ENCODE results near the gene CLDN5.

CLDN5 gene

GRCh38 chr22:19505735-19506126, 18.5 kb downstream of the CLDN5 start:
- no peak for DNase-seq (ENCODE audit: extremely low read depth, insufficient read length)
- H3K27me3 ChIP-seq (replicated peaks; ENCODE audit: control insufficient read depth, insufficient read depth, low read length) = no peaks in the 10 kb centered on the region
- no peak for TF ChIP-seq CTCF (IDR thresholded peaks at IDR 0.05; ENCODE audit: insufficient read depth, low read length, poor library complexity, severe bottlenecking)
- peaks cover 6% of the 10 kb centered on the region for H3K36me3 ChIP-seq (ENCODE audit: control insufficient read depth, insufficient read depth, low read length)
- H3K4me3 ChIP-seq (replicated peaks; ENCODE audit: low read depth, low read length) = no peak overlapping the region

GRCh38 chr22:19504900-19505734, 19.1 kb downstream of the CLDN5 start:
- H3K4me3 ChIP-seq (replicated peaks; ENCODE audit: low read depth, low read length) = no peak overlapping the region
- peaks cover 6% of the 10 kb centered on the region for H3K36me3 ChIP-seq (ENCODE audit: control insufficient read depth, insufficient read depth, low read length)
- no peaks in the 10 kb centered on the region for H3K27me3 ChIP-seq (replicated peaks; ENCODE audit: control insufficient read depth, insufficient read depth, low read length)
- DNase-seq (ENCODE audit: extremely low read depth, insufficient read length) = no peak
- no peak for TF ChIP-seq CTCF (IDR thresholded peaks at IDR 0.05; ENCODE audit: insufficient read depth, low read length, poor library complexity, severe bottlenecking)

GRCh38 chr22:19503869-19504268, 20.3 kb downstream of the CLDN5 start:
- H3K36me3 ChIP-seq (ENCODE audit: control insufficient read depth, insufficient read depth, low read length) = peaks cover 10% of the 10 kb centered on the region
- no peak for DNase-seq (ENCODE audit: extremely low read depth, insufficient read length)

GRCh38 chr22:19503367-19503766, 20.8 kb downstream of the CLDN5 start:
- no peak for TF ChIP-seq CTCF (IDR thresholded peaks at IDR 0.05; ENCODE audit: insufficient read depth, low read length, poor library complexity, severe bottlenecking)
- no peak for DNase-seq (ENCODE audit: extremely low read depth, insufficient read length)
- H3K36me3 ChIP-seq (ENCODE audit: control insufficient read depth, insufficient read depth, low read length) = peaks cover 11% of the 10 kb centered on the region
- H3K27me3 ChIP-seq (replicated peaks; ENCODE audit: control insufficient read depth, insufficient read depth, low read length) = no peaks in the 10 kb centered on the region
- H3K4me3 ChIP-seq (replicated peaks; ENCODE audit: low read depth, low read length) = no peak overlapping the region

More at GRCh38 chr22:19503869-19504268, 20.3 kb downstream of the CLDN5 start:
- no peaks in the 10 kb centered on the region for H3K27me3 ChIP-seq (replicated peaks; ENCODE audit: control insufficient read depth, insufficient read depth, low read length)
- no peak overlapping the region for H3K4me3 ChIP-seq (replicated peaks; ENCODE audit: low read depth, low read length)
- TF ChIP-seq CTCF (IDR thresholded peaks at IDR 0.05; ENCODE audit: insufficient read depth, low read length, poor library complexity, severe bottlenecking) = no peak

- TF ChIP-seq CTCF (IDR thresholded peaks at IDR 0.05; ENCODE audit: insufficient read depth, low read length, poor library complexity, severe bottlenecking) = no peak
- peaks cover 11% of the 10 kb centered on the region for H3K36me3 ChIP-seq (ENCODE audit: control insufficient read depth, insufficient read depth, low read length)
These were observed 22.2 kb downstream of the CLDN5 start for GRCh38 chr22:19501897-19502447.

More at GRCh38 chr22:19501897-19502447, 22.2 kb downstream of the CLDN5 start:
- Histone ChIP-seq H3K27me3 (replicated peaks; ENCODE audit: control insufficient read depth, insufficient read depth, low read length) (no peaks in the 10 kb centered on the region), H3K4me3 (replicated peaks; ENCODE audit: low read depth, low read length) (no peak overlapping the region)
- DNase-seq (ENCODE audit: extremely low read depth, insufficient read length) = no peak

Measured in GM06990 (cell line).